ENCODE measurements around the gene GPC6.

The GPC6 gene

DNA sequence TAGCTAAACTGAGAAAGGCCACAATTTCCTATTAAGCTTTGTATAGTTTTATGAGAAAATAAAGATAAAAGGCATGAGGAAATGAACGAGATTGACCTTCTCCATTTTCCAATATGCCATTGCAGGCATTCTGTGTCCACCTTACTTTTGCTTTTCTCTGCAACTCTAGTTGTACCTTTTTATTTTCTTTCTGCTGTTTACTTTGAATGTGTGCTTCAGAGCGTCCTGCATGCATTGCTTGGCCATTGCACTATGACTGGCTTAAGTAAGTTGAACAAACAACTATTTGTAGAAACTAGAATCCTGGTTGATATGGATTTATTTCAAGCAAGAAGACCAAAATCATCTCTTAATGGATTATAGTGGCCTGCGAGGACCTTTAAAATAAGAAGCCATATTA, 510.3 kb downstream of the GPC6 start:
- no peak for DNase-seq (ENCODE audit: low read depth)

DNA sequence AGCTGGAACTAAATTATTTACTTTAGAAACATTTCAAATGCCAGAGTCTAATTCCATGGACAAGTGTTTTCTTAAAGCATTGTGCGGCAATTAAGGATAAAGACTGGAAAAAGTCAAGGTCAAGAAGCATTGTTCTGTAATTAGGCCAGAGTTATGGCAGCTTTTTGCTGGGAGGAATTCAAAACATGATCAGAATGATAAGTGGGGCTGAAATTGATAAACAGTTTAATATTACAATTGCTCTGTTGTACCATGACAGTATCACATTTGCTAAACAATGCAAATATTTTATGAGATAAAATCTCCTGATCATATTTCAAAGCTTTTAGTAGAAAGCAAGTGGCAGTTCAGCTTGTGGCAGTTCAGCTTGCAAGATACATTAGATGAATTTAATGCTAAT, 513.7 kb downstream of the GPC6 start:
- no peak for DNase-seq (ENCODE audit: low read depth)

DNA sequence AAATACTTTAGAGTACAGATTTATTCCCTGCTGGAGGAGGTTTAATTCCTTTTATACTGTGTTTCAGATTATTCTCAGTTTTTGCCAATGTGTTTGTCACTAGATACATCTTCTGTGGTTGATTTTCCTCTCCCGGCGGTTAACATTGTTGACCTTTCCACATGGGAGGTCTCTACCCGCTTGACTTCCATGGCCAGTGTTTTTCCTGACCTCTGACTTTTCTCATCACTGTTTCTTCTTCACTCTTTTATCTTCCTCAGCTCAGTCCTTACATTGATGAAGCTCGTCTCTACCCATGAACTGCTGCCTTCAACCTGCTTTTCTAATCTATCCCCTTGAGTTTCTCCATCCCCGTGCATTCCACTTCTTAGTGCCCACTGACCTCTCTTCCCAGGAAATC, 517.4 kb downstream of the GPC6 start:
- DNase-seq (ENCODE audit: low read depth), result no peak

DNA sequence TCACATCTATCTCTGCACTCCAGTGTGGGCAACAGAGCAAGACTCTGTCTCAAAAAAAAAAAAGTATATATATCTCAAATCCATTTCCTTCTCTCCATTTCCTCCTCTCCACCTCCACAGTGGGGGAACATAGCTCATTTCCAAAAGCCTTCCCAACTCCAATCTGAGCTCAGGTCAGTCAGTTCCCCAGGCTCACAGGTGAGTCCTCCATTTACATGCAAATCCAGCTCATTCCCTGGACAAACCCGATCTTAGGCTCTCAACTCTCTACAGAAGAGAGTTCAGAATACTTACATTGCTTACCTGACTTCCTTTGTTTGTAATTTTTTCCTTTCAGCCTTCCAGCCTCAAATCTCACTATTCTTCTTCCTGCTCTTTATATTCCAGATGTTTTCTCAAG, 518.3 kb downstream of the GPC6 start:
- DNase-seq (ENCODE audit: low read depth), result no peak

DNA sequence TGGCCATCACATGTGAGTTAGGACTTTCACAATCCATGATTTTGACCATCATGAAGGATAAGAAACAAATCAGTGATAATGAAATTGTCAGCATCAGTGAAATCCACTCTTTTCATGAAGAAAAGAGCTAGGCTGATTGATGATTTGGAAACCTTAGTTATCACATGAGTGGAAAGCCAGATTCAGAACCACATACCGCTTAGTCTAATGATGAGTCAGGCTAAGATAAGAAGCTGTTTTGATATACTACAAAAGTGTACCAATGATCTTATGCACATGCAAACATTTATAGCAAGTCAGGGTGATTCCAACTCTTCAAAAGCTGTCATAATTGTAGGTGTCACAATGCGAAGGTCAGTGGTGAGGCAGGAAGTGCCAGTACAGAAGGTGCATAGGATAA, 519.3 kb downstream of the GPC6 start:
- no peak for DNase-seq (ENCODE audit: low read depth)

DNA sequence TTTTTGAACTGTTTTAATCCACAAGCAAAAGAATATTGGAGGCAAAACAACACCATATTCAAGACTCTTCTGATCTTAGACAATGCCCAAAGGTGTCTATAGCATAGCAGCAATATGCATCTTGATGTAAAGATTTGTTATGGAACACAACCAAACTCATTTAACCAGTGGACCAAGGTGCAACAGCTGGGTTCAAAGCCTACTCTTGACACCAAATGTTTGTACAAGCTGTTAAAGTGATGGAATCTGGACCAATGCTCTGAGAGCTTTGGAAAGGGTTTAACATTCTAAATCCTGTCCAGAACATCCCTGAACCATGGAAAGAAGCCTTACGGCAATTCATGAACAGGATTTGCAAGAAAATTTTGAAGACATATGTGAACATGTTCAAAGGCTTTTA, 520.0 kb downstream of the GPC6 start:
- no peak for DNase-seq (ENCODE audit: low read depth)

DNA sequence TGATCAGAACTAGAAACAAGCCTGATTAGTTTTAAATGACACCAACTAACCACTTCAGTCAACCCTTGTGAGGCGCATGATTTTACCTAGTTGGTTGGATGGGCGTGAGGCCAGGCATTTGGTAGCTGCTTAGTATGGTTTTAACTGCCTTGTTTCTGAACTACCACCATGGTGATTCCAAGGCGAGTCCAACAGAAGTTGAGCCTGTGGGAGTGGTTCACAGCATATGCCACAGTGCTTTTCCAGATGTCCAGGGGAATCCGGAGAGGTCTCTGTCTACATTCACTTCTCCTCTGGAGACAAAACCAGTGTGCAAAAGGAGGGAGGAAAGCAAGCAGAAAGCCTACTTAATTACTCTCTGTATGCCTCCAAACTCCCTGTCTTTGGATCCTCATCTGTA, 524.1 kb downstream of the GPC6 start:
- DNase-seq (ENCODE audit: low read depth), result no peak

DNA sequence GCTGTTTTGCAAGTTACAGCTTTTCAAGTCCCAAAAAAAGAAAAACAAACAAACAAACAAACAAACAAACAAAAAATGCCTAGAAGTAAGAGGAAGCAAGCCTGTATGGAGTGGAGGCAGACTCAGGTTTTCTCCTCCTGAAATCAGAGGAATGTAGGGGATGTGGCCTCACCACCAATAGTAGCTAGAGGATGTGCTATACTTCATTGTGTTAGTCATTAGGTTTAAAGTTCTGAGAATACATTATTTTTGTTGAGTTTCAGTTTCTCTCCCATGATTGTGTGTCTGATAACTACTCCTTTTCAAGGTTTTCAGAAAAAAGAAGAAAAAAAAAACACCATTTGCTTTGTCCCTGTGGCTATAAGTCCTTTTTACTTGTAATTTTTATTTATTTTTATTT, 524.5 kb downstream of the GPC6 start:
- DNase-seq (ENCODE audit: low read depth), result no peak

DNA sequence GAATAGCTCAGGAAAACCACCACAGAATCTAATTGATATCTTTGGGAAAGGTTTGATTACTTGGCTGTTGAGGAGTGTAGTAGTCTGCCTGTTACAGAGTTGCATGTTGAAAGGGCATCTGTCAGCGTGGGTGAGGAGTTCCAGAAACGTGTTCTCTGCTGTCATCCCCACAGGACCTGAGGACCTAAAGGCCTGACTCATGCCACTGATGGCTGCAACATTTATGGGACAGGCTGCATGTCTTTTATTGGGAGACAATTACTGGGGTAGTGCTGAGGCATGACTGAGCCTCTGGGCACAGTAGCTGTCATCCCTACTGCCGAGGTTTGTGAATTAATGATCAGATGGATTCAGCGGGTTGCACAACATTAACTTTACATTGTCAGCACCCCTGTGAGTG, 525.9 kb downstream of the GPC6 start:
- no peak for DNase-seq (ENCODE audit: low read depth)

DNA sequence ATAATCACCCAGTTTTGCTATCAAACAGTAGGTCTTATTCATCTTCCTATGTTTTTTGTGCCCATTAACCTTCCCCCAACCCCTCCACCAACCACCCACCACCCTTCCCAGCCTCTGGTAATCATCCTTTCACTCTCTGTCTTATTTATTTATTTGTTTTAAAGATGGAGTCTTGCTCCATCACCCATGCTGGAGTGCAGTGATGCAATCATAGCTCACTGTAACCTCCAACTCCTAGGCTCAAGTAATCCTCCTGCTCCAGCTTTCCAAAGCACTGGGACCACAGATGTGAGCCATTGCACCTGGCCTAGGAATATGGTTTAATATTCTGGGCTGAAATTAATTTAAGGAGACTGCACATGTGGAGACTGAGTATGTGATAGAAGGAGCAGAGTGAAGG, 527.0 kb downstream of the GPC6 start:
- DNase-seq (ENCODE audit: low read depth), result no peak

DNA sequence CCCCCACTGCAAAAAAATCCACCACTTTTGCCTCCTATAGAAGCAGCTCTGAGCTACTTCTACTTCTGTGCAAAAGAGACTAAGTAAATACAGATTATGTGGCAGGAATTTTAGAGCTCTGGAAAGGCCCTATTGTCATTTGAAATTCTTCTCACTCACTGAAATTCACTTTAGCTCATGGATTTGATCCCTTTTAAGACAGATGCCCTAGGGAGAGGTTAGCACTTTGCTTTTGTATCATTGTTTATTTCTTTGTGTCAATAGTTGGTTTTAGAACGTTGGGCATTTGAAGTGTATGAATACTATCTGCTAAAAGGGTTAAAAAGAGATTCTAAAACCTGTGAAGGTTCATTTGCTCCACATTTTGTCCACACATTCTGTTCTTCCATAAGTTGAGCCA, 528.7 kb downstream of the GPC6 start:
- no peak for DNase-seq (ENCODE audit: low read depth)

DNA sequence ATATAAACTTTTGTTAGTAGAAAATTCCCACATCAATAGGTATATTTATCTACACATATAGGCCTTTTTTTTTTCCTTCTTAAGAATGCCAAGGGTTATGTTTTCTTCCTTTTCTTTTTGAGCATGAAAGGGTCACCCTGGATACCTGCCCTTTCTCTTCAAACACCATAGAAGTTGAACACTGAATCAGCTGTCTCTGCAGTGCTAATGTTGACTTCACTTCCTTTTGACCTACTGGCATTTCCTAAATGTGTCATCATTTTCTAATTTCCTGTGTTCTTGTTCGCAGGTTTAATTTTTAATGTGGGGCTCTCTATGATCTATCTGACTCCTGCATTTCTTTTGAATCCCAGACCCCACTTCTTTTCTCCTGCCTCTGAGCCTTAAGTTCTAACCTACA, 532.0 kb downstream of the GPC6 start:
- no peak for DNase-seq (ENCODE audit: low read depth)

DNA sequence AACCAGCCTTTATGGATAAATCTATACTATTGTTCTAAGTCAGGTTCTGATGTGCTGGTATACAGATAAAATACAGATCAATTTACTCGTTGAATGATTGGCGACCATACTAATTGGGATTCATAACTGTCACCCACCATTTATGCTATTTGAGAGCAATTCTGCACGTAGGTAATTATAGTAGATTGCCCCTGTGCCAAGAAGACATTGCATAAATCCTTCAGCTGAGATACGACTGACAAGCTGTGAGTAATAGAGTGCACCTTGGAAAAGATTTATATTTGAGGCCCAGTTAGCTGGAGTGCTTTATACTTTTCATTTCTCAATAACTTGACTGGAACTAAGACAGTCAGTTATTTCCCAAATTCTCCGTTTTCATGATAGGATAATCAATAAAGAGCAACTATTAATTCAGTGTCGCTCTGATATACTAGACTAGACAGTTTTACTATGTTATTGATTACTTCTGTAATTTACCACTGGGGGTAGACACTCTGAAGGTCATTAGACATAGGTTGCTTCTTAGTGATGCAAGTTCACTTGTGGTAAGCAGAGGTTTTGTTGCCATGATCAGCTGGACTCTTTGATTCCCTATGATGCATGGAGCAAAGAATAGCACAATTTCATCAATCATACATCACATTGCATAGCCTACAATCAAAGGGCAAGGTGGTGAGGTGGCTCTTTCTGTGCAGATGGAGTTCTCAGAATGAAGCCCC, 536.3 kb downstream of the GPC6 start:
- no peak for DNase-seq (ENCODE audit: low read depth)

DNA sequence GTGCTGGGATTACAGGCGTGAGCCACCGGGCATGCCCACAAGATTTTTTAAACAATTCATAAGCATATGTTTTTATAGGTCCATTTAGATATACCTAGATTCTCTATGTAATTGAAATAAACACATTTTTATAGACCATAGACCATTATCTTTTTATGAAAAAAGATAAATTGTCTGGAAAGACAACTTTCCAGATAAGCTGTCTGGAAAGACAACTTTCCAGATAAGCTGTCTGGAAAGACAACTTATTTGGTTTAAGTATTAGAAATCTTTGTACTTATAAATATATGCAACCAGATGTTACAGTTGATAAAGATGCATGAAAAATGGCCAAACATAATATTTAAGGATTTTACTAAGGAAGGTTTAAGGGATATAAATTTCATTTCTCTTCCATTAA, 538.5 kb downstream of the GPC6 start:
- DNase-seq (ENCODE audit: low read depth), result no peak

DNA sequence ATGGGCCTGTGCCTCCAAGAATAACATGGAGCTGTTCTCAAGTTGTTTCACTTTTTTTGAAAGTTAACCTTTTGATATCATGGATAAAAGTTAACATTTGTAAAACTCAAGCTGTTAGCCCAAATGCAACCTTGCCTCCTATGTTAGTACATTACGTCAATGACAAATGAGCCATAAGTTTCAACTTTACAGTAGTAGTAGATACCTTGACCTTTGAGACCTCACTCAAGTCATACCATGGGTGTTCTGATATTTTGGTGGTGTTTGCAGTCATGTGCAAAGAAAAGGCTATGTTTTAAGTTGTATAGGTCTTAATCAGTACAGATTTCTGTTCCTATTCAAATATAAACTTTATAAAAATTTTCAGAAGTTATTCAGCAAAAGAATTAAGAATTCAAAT, 539.2 kb downstream of the GPC6 start:
- DNase-seq (ENCODE audit: low read depth), result no peak

DNA sequence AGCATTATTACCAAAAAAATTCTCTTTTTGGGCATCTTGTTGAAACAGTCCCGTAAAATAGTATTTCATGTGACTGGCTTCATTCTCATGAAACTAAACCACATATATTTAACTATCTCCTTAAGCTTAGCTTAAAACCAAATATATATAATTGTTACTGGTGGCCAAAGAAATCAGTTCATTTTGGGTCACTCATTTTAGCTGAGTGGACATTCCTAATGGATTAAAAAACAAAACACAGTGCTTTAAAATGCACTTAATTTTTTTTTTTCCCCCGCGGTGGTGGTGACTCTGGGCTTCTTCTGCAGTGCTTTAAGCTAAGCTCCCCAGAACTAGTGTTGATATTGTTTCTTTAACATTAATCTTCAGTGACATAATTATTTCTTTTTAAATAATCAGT, 540.1 kb downstream of the GPC6 start:
- DNase-seq (ENCODE audit: low read depth), result no peak

DNA sequence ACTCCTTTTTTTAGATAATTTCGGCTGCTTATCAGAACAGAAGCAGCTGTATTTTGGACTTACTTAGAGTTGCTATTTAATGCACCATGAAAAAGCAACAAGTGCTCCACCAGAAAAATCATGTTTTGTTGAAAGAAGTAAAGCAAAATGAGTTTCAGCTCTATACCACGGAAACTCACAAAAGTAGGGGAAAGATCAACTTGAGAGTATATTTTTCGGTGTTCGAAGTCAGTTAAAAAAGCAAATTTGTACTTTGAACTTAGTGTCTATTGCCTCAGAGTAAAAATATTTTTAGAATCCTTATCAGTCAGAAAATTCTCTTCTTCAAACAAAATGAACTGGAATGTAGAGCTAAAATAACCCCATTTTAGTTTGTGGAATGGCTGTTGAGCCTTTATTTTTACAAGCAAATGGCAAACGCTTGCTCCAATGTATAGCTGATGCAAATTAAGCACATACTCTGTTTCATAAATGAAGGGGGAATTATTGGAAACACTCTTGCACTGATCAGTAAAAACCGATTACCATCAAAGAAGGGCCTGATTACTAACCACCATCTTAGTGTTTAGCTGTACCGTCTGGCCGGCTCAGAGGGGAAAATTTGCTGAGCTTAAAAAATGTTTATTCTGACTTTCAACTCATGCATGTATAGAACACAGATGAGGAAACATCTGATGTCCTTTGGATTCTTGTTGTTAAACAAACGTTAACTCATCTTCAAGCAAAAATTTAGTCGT, 540.7 kb downstream of the GPC6 start:
- no peak for DNase-seq (ENCODE audit: low read depth)

DNA sequence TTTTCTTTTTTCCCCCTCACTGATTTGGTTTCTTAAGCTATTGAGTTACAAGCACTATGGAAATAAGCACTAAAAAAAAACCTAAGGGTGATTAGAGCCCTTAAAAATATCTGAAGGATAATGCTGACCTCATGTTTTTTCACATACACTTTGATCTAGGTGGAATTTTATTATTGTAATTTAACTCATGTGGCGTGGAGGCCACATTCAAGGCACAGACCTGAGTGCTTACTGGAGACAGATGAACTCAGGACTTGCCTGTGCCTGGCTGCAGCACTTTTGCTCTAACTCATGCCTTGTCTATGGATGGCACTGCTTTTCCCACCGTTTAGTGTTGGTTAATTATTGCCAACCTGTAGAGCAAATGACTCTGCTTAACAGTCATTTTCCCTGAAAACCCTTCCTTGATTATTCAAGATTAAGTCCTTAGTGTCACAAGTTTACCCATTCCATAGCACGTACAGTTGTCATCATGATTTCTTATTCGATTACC, 541.4 kb downstream of the GPC6 start:
- no peak for DNase-seq (ENCODE audit: low read depth)

DNA sequence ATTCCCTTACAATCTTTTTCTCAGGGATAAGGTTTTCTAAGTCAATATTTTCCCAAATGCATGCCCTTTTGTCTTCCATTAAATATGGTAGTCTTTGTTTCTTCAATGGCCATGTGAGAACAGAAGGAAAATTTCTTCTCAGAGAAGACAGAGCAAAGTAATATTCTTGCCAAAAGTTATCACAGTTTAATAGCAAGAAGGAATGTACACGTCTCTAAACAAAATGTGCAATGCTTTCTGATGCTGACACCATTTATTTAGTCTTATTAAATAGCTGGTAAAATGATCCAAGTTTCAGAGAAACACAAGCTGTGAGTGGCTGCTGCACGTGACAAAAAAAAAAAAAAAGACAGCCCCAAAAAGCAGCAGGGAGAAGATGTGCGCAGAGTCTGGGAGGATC, 542.5 kb downstream of the GPC6 start:
- no peak for DNase-seq (ENCODE audit: low read depth)

DNA sequence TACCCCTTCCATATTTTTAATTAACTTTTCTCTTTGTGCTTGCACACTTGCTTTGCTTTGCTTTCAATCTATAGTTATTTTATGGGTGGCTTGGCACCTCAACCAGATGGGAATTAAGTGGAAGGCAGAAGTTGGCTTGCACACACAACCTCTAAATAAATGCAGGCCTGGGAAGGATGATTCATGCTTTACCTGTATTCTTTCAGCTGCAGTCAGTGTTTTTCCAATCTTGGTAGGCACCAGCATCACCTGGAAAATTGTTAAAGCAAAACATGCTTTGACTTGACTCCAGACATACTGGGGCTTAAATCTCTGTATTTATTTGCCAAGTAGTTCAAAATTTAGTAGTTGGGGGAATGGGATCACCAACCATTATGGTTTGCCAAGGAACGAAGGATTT, 543.0 kb downstream of the GPC6 start:
- DNase-seq (ENCODE audit: low read depth), result no peak

DNA sequence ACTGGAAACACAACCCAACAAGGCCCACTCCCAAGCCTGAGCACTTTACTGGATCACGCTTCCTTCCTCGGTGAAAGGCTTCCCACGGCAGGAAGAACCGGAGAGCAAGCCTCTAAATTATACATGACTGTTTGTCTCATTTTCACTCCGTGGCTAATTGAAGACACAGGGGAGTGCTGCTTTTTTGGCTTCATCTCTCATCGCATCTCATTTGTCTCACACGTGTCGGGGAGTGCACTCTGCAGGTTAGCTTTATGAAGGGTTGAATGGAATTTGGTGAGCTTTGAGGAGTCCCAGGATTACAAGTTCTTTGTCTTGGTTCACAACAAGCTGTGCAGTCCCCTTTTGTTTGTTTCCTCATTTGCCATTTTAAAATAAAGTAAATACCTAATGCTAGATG, 544.6 kb downstream of the GPC6 start:
- no peak for DNase-seq (ENCODE audit: low read depth)

DNA sequence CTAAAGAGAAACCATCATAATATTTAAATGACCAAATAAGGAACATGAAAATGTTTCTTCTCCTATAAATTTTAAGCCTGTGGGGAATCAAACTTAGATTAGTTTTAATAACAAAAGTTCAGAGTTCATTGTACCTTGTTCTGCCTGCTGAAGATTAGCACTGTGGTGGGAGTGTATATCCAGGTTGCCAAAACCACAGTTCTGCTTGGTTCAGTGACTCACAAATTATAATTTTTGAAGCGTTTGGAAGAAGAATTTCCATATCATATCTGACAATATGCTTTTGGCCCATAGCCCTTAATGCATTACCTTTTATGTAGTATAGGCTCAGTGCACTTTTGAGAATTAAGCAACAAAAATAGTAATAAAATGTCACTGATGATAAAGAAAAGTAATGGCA, 545.2 kb downstream of the GPC6 start:
- no peak for DNase-seq (ENCODE audit: low read depth)

DNA sequence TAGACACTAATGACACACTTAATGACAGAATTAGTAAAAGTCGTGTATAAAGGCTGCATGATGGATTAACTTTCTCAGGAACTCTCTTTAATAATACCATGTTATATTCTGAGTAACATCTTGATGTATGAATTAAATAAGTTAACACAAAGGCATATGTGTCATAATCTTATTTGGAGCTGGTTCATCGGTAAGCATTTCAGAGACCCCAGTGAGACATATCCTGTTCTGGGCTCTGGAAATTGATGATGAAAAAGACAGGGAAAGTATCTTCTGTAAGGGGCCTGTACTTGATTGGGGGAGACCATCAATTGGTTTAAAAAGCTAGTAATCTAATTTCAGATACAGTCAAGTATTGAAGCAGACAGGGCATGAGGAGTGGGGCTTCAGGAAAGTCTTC, 547.9 kb downstream of the GPC6 start:
- no peak for DNase-seq (ENCODE audit: low read depth)

DNA sequence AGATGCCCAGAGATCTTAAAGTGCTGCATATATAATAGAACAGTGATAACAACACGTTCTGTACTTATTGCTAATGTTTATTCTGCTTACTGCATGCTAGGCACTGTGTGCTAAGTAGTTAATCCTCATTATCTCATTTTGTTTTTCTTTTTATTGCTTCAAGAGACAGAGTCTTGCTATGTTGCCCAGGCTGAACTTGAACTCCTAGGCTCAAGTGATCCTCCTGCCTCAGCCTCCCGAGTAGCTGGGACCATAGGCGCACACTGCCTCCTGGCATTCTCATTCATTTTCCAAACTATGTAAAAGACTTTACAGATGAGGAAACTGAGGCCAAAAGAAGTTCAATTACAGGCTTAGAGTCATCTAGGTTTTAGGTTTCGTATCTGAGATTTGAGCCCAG, 548.4 kb downstream of the GPC6 start:
- no peak for DNase-seq (ENCODE audit: low read depth)

All from stimulated activated CD4-positive, alpha-beta T cell treated with anti-CD3 and anti-CD28 coated beads, Interleukin-2, amount 100 ng/mL, for 4 hours (primary cell).